H9 (cell line): ENCODE results near the gene FARSA. TPM values are rescaled to one million over a fixed set of nuclear protein-coding genes. Genes with fewer than 3 reads are reported as not detected.
A peak's percentile ranks its signal among the peaks of the same experiment; 100 is the strongest.

Experiments used
- DNase-seq: peaks from one replicate; pipeline ENCODE4 v3.0.0-alpha.2; 2017
- H2AFZ ChIP-seq: one replicate; pipeline ENCODE4 v1.6.1; 2013; ENCODE audit warnings: mild to moderate bottlenecking, low read length, control low read depth, moderate library complexity
- H2AK5ac ChIP-seq: 2 replicates; pipeline ENCODE4 v1.6.1; 2013; ENCODE audit warnings: low read length, control low read depth, mixed read lengths; ENCODE audit not compliant: insufficient read length
- H2BK120ac ChIP-seq: one replicate; pipeline ENCODE4 v1.6.1; 2013; ENCODE audit warnings: low read depth, mild to moderate bottlenecking, low read length, control low read depth, inconsistent platforms; ENCODE audit not compliant: poor library complexity, severe bottlenecking
- H2BK12ac ChIP-seq: 2 replicates; pipeline ENCODE4 v1.6.1; 2013; ENCODE audit warnings: low read length, control low read depth, mixed read lengths, low read depth; ENCODE audit not compliant: insufficient read length
- H2BK15ac ChIP-seq: 2 replicates; pipeline ENCODE4 v1.6.1; 2013; ENCODE audit warnings: low read depth, low read length, control low read depth
- H2BK20ac ChIP-seq: one replicate; pipeline ENCODE4 v1.6.1; 2013; ENCODE audit warnings: low read depth, mild to moderate bottlenecking, low read length, control low read depth, inconsistent platforms; ENCODE audit not compliant: poor library complexity, severe bottlenecking
- H2BK5ac ChIP-seq: 2 replicates; pipeline ENCODE4 v1.6.1; 2013; ENCODE audit warnings: low read length, control low read depth, mixed read lengths; ENCODE audit not compliant: insufficient read length
- H3K14ac ChIP-seq: 2 replicates; pipeline ENCODE4 v1.6.1; 2013; ENCODE audit warnings: low read length, control low read depth; ENCODE audit not compliant: insufficient read depth
- H3K18ac ChIP-seq: 2 replicates; pipeline ENCODE4 v1.6.1; 2013; ENCODE audit warnings: low read depth, mild to moderate bottlenecking, mixed read lengths, low read length, control low read depth; ENCODE audit not compliant: insufficient read length
- H3K23ac ChIP-seq: 2 replicates; pipeline ENCODE4 v1.6.1; 2013; ENCODE audit warnings: low read length, control low read depth, mixed read lengths, low read depth; ENCODE audit not compliant: insufficient read length
- H3K23me2 ChIP-seq: 2 replicates; pipeline ENCODE4 v1.6.1; 2013; ENCODE audit warnings: low read depth, mild to moderate bottlenecking, mixed read lengths, low read length, control low read depth; ENCODE audit not compliant: insufficient read length, poor library complexity, severe bottlenecking
- H3K27ac ChIP-seq: 2 replicates; pipeline ENCODE4 v1.5.1; 2013; ENCODE audit warnings: low read length, control low read depth, mixed read lengths, low read depth; ENCODE audit not compliant: insufficient read length
- H3K27me3 ChIP-seq: 2 replicates; pipeline ENCODE4 v1.6.1; 2013; ENCODE audit warnings: low read length, control low read depth, inconsistent platforms; ENCODE audit not compliant: insufficient read depth
- H3K4ac ChIP-seq: 2 replicates; pipeline ENCODE4 v1.6.1; 2013; ENCODE audit warnings: low read depth, mild to moderate bottlenecking, control low read depth, inconsistent platforms, low read length, moderate library complexity
- H3K4me1 ChIP-seq: 2 replicates; pipeline ENCODE4 v1.6.1; 2013; ENCODE audit warnings: low read length, control low read depth, inconsistent platforms; ENCODE audit not compliant: insufficient read depth
- H3K4me2 ChIP-seq: 2 replicates; pipeline ENCODE4 v1.6.1; 2013; ENCODE audit warnings: low read length, control low read depth, mixed read lengths; ENCODE audit not compliant: insufficient read length, insufficient read depth
- H3K56ac ChIP-seq: 2 replicates; pipeline ENCODE4 v1.6.1; 2013; ENCODE audit warnings: low read depth, mild to moderate bottlenecking, mixed read lengths, low read length, control low read depth; ENCODE audit not compliant: insufficient read length
- H3K79me1 ChIP-seq: 2 replicates; pipeline ENCODE4 v1.6.1; 2013; ENCODE audit warnings: low read depth, mild to moderate bottlenecking, moderate library complexity, low read length, control low read depth, inconsistent platforms; ENCODE audit not compliant: insufficient read depth, poor library complexity, severe bottlenecking
- H3K79me2 ChIP-seq: 2 replicates; pipeline ENCODE4 v1.6.1; 2013; ENCODE audit warnings: low read length, control low read depth, inconsistent platforms; ENCODE audit not compliant: insufficient read depth
- H3K9ac ChIP-seq: 2 replicates; pipeline ENCODE4 v1.6.1; 2013; ENCODE audit warnings: low read length, control low read depth, mixed read lengths; ENCODE audit not compliant: insufficient read length; ENCODE audit errors: extremely low read depth
- H3K9me3 ChIP-seq: one replicate; pipeline ENCODE4 v1.6.1; 2013; ENCODE audit warnings: low read depth, low read length, inconsistent platforms; ENCODE audit not compliant: control insufficient read depth
- H3T11ph ChIP-seq: one replicate; pipeline ENCODE4 v1.6.1; 2013; ENCODE audit warnings: mild to moderate bottlenecking, low read length, control low read depth, inconsistent platforms
- H4K20me1 ChIP-seq: one replicate; pipeline ENCODE4 v1.6.1; 2013; ENCODE audit not compliant: control insufficient read depth, insufficient read length, insufficient read depth
- H4K5ac ChIP-seq: 2 replicates; pipeline ENCODE4 v1.6.1; 2013; ENCODE audit warnings: low read depth, mild to moderate bottlenecking, mixed read lengths, low read length, control low read depth; ENCODE audit not compliant: insufficient read length
- H4K8ac ChIP-seq: replicated peaks from 2 replicates; pipeline ENCODE4 v1.6.1; 2013; ENCODE audit warnings: low read length, control low read depth, mixed read lengths, low read depth; ENCODE audit not compliant: insufficient read length
- H4K91ac ChIP-seq: 2 replicates; pipeline ENCODE4 v1.6.1; 2013; ENCODE audit warnings: low read depth, mild to moderate bottlenecking, moderate library complexity, mixed read lengths, low read length, control low read depth; ENCODE audit not compliant: insufficient read length
- H3K27ac Mint-ChIP-seq, 3 experiments: 2 replicates in 2 of 3; 3 replicates in 1 of 3; pipeline ENCODE4 v1.8.0; 2020 to 2021; ENCODE audit warnings: mixed read lengths in 3 of 3, mild to moderate bottlenecking in 1 of 3, moderate library complexity in 1 of 3
- H3K27me3 Mint-ChIP-seq: 2 replicates; pipeline ENCODE4 v1.8.0; 2021; ENCODE audit warnings: low read depth, mild to moderate bottlenecking, moderate library complexity, mixed read lengths
- H3K36me3 Mint-ChIP-seq, 3 experiments: 2 replicates in 2 of 3; 3 replicates in 1 of 3; pipeline ENCODE4 v1.8.0; 2020 to 2021; ENCODE audit warnings: low read depth in 3 of 3, mixed read lengths in 3 of 3; ENCODE audit not compliant: insufficient read depth in 1 of 3
- H3K4me1 Mint-ChIP-seq, 2 experiments: 2 replicates each; pipeline ENCODE4 v1.8.0; 2020; ENCODE audit warnings: mixed read lengths in 2 of 2
- H3K4me3 Mint-ChIP-seq, 2 experiments: 2 replicates in 1 of 2; 3 replicates in 1 of 2; pipeline ENCODE4 v1.8.0; 2020 to 2021; ENCODE audit warnings: mild to moderate bottlenecking in 2 of 2, mixed read lengths in 2 of 2, moderate library complexity in 1 of 2
- H3K9me3 Mint-ChIP-seq, 2 experiments: 2 replicates in 1 of 2; 3 replicates in 1 of 2; pipeline ENCODE4 v1.8.0; 2020; ENCODE audit warnings: mild to moderate bottlenecking in 2 of 2, mixed read lengths in 2 of 2, moderate library complexity in 1 of 2
- WGBS: extraction: QIAGEN DNeasy Blood & Tissue Kit; methylation state at CpG from one replicate; pipeline ENCODE4 v1.1.7; 2013; ENCODE audit warnings: missing lambda C conversion rate, low lambda C conversion rate, mixed read lengths; ENCODE audit not compliant: insufficient read length; ENCODE audit errors: extremely low coverage; 5-methylcytosine and 5-hydroxymethylcytosine counted together
- total RNA-seq: library from RNA; stranded (reverse); gene quantifications from 2 replicates; pipeline ENCODE4 v1.2.1, GENCODE V29; 2021
- TF ChIP-seq, protein P1 (sequence below): fragments of 200-600 bp; sonication (generic); conservative IDR thresholded peaks from 3 replicates; pipeline ENCODE4 v1.8.0; 2021; ENCODE audit warnings: antibody characterized with exemption, mild to moderate bottlenecking

The FARSA gene
- total RNA-seq, 1 experiment from 2014 or later: 110 TPM

DNA sequence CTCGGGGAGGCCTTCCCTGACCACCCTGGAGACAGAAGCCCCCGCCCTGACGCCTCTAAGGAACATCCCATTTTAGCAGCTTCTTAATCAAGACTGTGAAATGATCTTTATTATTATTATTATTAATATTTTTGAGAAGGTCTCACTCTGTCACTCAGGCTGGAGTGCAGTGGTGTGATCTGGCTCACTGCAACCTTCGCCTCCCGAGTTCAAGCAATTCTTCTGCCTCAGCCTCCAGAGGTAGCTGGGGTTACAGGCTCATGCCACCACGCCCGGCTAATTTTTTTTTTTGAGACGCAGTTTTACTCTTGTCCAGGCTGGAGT is 32.3 kb upstream of the FARSA start:
- H3K9me3 ChIP-seq: no peaks in the 10 kb centered on the region
- Mint-ChIP-seq H3K9me3 (peaks cover 1 to 4% of the 10 kb centered on the region in 2 experiments; a peak in 4 of 5 replicates), H3K4me3 (peak overlapping the region; percentile 51 to 76), H3K36me3 (no peaks in the 10 kb centered on the region; a peak in 1 of 7 replicates), H3K27me3 (peaks cover 16% of the 10 kb centered on the region), H3K4me1 (peaks cover 0 to 12% of the 10 kb centered on the region in 2 experiments; a peak in 3 of 4 replicates), H3K27ac (peak overlapping the region; percentile 13 to 80 (median 65); a peak in 2 of 7 replicates)
- H2BK15ac ChIP-seq: no peak overlapping the region
- H3K4me2 ChIP-seq: peak overlapping the region; percentile 46
- no peak overlapping the region for H2AK5ac ChIP-seq
- H2BK20ac ChIP-seq: no peak overlapping the region
- H4K8ac ChIP-seq: no peak overlapping the region
- H3K79me2 ChIP-seq: no peaks in the 10 kb centered on the region
- no peak overlapping the region for H2AFZ ChIP-seq
- no CpG with 5 or more reads among the region's 8 CpGs for WGBS
- H3K4me1 ChIP-seq: no peaks in the 10 kb centered on the region
- H3K4ac ChIP-seq: no peak overlapping the region
- no peaks in the 10 kb centered on the region for H3K79me1 ChIP-seq
- H3T11ph ChIP-seq: no peak overlapping the region
- H3K23ac ChIP-seq: no peak overlapping the region
- no peak overlapping the region for H2BK120ac ChIP-seq
- no peak overlapping the region for H2BK12ac ChIP-seq
- H3K27me3 ChIP-seq: no peaks in the 10 kb centered on the region
- no peak for DNase-seq
- TF ChIP-seq, protein P1, sequence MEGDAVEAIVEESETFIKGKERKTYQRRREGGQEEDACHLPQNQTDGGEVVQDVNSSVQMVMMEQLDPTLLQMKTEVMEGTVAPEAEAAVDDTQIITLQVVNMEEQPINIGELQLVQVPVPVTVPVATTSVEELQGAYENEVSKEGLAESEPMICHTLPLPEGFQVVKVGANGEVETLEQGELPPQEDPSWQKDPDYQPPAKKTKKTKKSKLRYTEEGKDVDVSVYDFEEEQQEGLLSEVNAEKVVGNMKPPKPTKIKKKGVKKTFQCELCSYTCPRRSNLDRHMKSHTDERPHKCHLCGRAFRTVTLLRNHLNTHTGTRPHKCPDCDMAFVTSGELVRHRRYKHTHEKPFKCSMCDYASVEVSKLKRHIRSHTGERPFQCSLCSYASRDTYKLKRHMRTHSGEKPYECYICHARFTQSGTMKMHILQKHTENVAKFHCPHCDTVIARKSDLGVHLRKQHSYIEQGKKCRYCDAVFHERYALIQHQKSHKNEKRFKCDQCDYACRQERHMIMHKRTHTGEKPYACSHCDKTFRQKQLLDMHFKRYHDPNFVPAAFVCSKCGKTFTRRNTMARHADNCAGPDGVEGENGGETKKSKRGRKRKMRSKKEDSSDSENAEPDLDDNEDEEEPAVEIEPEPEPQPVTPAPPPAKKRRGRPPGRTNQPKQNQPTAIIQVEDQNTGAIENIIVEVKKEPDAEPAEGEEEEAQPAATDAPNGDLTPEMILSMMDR: no peak
- H2BK5ac ChIP-seq: no peak overlapping the region
- H4K5ac ChIP-seq: no peak overlapping the region
- H3K18ac ChIP-seq: no peak overlapping the region
- H3K9ac ChIP-seq: no peak overlapping the region
- no peaks in the 10 kb centered on the region for H4K20me1 ChIP-seq
- H4K91ac ChIP-seq: no peak overlapping the region
- no peak overlapping the region for H3K56ac ChIP-seq
- H3K23me2 ChIP-seq: no peaks in the 10 kb centered on the region
- no peak overlapping the region for H3K27ac ChIP-seq
- H3K14ac ChIP-seq: no peak overlapping the region
